ENCODE results near the gene CD200R1. TPM values are rescaled to one million over a fixed set of nuclear protein-coding genes. Genes with fewer than 3 reads are reported as not detected.

Gene CD200R1
- total and polyA plus RNA-seq, 2 of the 8 experiments (the other 6 are each of a cell fraction or from before 2014, with no cell fraction given) = 0.02 TPM; not detected in 1

DNA sequence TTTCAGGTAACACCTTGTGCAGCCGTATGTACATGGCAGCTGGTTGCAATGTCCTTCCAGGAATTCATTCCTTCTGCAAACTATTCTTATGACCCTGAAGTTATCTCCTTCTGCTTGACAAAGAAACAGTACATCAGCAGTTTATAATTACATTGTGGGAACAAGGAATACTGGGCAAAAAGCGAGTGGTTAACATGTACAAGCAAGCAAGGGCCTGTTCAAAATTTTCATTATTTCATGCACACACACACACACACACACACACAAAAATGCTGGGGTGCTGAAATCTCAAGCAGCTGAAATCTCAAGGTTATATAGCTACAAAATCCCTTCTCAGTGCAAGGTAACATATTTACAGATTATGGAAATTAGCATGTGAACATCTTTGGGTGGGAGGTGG is 46.6 kb upstream of the CD200R1 start (continued):
- TF ChIP-seq SIRT6 (IDR thresholded peaks at IDR 0.05; ENCODE audit: low read length) = no peak
- no peak for TF ChIP-seq EP300 (IDR thresholded peaks at IDR 0.05; ENCODE audit: borderline replicate concordance in 1 of 2, low read depth in 2 of 2, low read length in 2 of 2)
- TF ChIP-seq, protein P1, sequence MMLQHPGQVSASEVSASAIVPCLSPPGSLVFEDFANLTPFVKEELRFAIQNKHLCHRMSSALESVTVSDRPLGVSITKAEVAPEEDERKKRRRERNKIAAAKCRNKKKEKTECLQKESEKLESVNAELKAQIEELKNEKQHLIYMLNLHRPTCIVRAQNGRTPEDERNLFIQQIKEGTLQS (IDR thresholded peaks at IDR 0.05; ENCODE audit: insufficient read depth, low read depth, low read length) = no peak
